ENCODE data around the gene MED27.

Gene MED27

GRCh38 chr9:132020820-132021510 lies 58.7 kb downstream of the MED27 start:
- no peak overlapping the region for H3K27ac ChIP-seq (replicated peaks)
- TF ChIP-seq, protein P1, sequence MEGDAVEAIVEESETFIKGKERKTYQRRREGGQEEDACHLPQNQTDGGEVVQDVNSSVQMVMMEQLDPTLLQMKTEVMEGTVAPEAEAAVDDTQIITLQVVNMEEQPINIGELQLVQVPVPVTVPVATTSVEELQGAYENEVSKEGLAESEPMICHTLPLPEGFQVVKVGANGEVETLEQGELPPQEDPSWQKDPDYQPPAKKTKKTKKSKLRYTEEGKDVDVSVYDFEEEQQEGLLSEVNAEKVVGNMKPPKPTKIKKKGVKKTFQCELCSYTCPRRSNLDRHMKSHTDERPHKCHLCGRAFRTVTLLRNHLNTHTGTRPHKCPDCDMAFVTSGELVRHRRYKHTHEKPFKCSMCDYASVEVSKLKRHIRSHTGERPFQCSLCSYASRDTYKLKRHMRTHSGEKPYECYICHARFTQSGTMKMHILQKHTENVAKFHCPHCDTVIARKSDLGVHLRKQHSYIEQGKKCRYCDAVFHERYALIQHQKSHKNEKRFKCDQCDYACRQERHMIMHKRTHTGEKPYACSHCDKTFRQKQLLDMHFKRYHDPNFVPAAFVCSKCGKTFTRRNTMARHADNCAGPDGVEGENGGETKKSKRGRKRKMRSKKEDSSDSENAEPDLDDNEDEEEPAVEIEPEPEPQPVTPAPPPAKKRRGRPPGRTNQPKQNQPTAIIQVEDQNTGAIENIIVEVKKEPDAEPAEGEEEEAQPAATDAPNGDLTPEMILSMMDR (IDR thresholded peaks at IDR 0.05; ENCODE audit: insufficient read depth, low read length): no peak
- TF ChIP-seq SPI1 (IDR thresholded peaks at IDR 0.05; ENCODE audit: borderline replicate concordance, low read depth) (no peak), POLR2AphosphoS5 (IDR thresholded peaks at IDR 0.05; ENCODE audit: low read depth) (no peak), REST (IDR thresholded peaks at IDR 0.05; ENCODE audit: insufficient replicate concordance, low read depth) (no peak), GABPA (IDR thresholded peaks at IDR 0.05; ENCODE audit: low read depth) (no peak)
- no peaks in the 10 kb centered on the region for H3K27me3 ChIP-seq (ENCODE audit: insufficient read depth, poor library complexity, severe bottlenecking)
- H3K4me3 ChIP-seq (replicated peaks; ENCODE audit: insufficient read depth, low read length): no peak overlapping the region
- DNase-seq (ENCODE audit: low read depth in 1 of 2, low spot score in 1 of 2): no peak

DNA sequence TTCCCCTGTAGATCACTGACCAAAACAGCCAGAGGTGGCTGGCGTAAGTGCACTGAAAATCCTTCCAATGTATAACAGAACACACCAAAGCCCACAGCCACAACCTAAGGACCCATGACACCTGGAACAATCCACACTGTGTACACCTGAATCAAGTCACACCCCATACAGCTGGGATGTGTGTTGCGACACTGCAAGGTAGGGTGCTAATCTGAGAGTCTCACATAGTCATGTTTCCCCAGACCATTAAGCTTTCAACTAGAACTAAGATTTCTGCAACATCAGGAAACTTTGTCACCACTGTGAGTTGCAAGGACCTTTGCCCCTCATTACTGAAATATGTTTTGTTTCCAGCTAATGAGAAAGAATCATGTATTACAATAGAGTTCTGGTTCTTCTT lies 59.4 kb downstream of the MED27 start:
- Histone ChIP-seq H3K27ac (replicated peaks) (no peak overlapping the region), H3K4me3 (replicated peaks; ENCODE audit: insufficient read depth, low read length) (no peak overlapping the region), H3K27me3 (ENCODE audit: insufficient read depth, poor library complexity, severe bottlenecking) (no peaks in the 10 kb centered on the region)
- no peak for DNase-seq (ENCODE audit: low read depth in 1 of 2, low spot score in 1 of 2)
- TF ChIP-seq, protein P1 (IDR thresholded peaks at IDR 0.05; ENCODE audit: insufficient read depth, low read length): no peak

GRCh38 chr9:132019702-132020101 lies 60.0 kb downstream of the MED27 start:
- TF ChIP-seq GABPA (IDR thresholded peaks at IDR 0.05; ENCODE audit: low read depth) (no peak), POLR2AphosphoS5 (IDR thresholded peaks at IDR 0.05; ENCODE audit: low read depth) (no peak), REST (IDR thresholded peaks at IDR 0.05; ENCODE audit: insufficient replicate concordance, low read depth) (no peak), SPI1 (IDR thresholded peaks at IDR 0.05; ENCODE audit: borderline replicate concordance, low read depth) (no peak)
- TF ChIP-seq, protein P1 (IDR thresholded peaks at IDR 0.05; ENCODE audit: insufficient read depth, low read length): no peak
- Histone ChIP-seq H3K27ac (replicated peaks) (no peak overlapping the region), H3K27me3 (ENCODE audit: insufficient read depth, poor library complexity, severe bottlenecking) (no peaks in the 10 kb centered on the region), H3K4me3 (replicated peaks; ENCODE audit: insufficient read depth, low read length) (no peak overlapping the region)
- DNase-seq (ENCODE audit: low read depth in 1 of 2, low spot score in 1 of 2): no peak

- DNase-seq (ENCODE audit: low read depth in 1 of 2, low spot score in 1 of 2): no peak
- no peak overlapping the region for H3K27ac ChIP-seq (replicated peaks)
- no peak for TF ChIP-seq POLR2AphosphoS5 (IDR thresholded peaks at IDR 0.05; ENCODE audit: low read depth)
- TF ChIP-seq, protein P1 (IDR thresholded peaks at IDR 0.05; ENCODE audit: insufficient read depth, low read length): no peak
- no peak for TF ChIP-seq REST (IDR thresholded peaks at IDR 0.05; ENCODE audit: insufficient replicate concordance, low read depth)
- TF ChIP-seq GABPA (IDR thresholded peaks at IDR 0.05; ENCODE audit: low read depth): no peak
- no peak for TF ChIP-seq SPI1 (IDR thresholded peaks at IDR 0.05; ENCODE audit: borderline replicate concordance, low read depth)
Observed at GRCh38 chr9:132018957-132019405, 60.7 kb downstream of the MED27 start.

More at GRCh38 chr9:132018957-132019405, 60.7 kb downstream of the MED27 start:
- H3K27me3 ChIP-seq (ENCODE audit: insufficient read depth, poor library complexity, severe bottlenecking): no peaks in the 10 kb centered on the region
- H3K4me3 ChIP-seq (replicated peaks; ENCODE audit: insufficient read depth, low read length): no peak overlapping the region

Measured in HL-60 (cell line).